ENCODE measurements around the gene SAMD11.
"Not testable (repeated sequence)": the region's sequence is repeated elsewhere in the genome, so short reads cannot be mapped to it uniquely, and the experiment has no call there.

- TF ChIP-seq POLR2A (IDR thresholded peaks at IDR 0.05; ENCODE audit: low read depth, low read length); BHLHE40 (IDR thresholded peaks at IDR 0.05; ENCODE audit: borderline replicate concordance in 1 of 2, low read depth in 2 of 2, low read length in 1 of 2); E2F4 (IDR thresholded peaks at IDR 0.05; ENCODE audit: low read depth, low read length); BCL3 (IDR thresholded peaks at IDR 0.05; ENCODE audit: borderline replicate concordance, insufficient read depth, low read depth, low read length, poor library complexity, severe bottlenecking); FOXM1 (IDR thresholded peaks at IDR 0.05; ENCODE audit: low read depth, low read length); GABPA (IDR thresholded peaks at IDR 0.05; ENCODE audit: low read depth); ZBTB33 (IDR thresholded peaks at IDR 0.05); SIN3A (IDR thresholded peaks at IDR 0.05; ENCODE audit: low read depth, low read length); RAD21 (IDR thresholded peaks at IDR 0.05; ENCODE audit: insufficient read depth, low read depth, low read length): not testable (repeated sequence)
- TF ChIP-seq, protein P1, sequence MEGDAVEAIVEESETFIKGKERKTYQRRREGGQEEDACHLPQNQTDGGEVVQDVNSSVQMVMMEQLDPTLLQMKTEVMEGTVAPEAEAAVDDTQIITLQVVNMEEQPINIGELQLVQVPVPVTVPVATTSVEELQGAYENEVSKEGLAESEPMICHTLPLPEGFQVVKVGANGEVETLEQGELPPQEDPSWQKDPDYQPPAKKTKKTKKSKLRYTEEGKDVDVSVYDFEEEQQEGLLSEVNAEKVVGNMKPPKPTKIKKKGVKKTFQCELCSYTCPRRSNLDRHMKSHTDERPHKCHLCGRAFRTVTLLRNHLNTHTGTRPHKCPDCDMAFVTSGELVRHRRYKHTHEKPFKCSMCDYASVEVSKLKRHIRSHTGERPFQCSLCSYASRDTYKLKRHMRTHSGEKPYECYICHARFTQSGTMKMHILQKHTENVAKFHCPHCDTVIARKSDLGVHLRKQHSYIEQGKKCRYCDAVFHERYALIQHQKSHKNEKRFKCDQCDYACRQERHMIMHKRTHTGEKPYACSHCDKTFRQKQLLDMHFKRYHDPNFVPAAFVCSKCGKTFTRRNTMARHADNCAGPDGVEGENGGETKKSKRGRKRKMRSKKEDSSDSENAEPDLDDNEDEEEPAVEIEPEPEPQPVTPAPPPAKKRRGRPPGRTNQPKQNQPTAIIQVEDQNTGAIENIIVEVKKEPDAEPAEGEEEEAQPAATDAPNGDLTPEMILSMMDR (IDR thresholded peaks at IDR 0.05 in 2 of 3, conservative IDR thresholded peaks at IDR 0.05 in 1 of 3; ENCODE audit: control insufficient read depth in 2 of 3, extremely low read depth in 1 of 3, insufficient read depth in 1 of 3, low read depth in 3 of 3, low read length in 3 of 3) = not testable (repeated sequence)
- TF ChIP-seq, protein P2, sequence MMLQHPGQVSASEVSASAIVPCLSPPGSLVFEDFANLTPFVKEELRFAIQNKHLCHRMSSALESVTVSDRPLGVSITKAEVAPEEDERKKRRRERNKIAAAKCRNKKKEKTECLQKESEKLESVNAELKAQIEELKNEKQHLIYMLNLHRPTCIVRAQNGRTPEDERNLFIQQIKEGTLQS (IDR thresholded peaks at IDR 0.05; ENCODE audit: borderline replicate concordance, extremely low read depth, low read depth, low read length) = not testable (repeated sequence)
- TF ChIP-seq, protein P3, sequence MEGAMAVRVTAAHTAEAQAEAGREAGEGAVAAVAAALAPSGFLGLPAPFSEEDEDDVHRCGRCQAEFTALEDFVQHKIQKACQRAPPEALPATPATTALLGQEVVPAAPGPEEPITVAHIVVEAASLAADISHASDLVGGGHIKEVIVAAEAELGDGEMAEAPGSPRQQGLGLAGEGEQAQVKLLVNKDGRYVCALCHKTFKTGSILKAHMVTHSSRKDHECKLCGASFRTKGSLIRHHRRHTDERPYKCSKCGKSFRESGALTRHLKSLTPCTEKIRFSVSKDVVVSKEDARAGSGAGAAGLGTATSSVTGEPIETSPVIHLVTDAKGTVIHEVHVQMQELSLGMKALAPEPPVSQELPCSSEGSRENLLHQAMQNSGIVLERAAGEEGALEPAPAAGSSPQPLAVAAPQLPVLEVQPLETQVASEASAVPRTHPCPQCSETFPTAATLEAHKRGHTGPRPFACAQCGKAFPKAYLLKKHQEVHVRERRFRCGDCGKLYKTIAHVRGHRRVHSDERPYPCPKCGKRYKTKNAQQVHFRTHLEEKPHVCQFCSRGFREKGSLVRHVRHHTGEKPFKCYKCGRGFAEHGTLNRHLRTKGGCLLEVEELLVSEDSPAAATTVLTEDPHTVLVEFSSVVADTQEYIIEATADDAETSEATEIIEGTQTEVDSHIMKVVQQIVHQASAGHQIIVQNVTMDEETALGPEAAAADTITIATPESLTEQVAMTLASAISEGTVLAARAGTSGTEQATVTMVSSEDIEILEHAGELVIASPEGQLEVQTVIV (IDR thresholded peaks at IDR 0.05; ENCODE audit: borderline replicate concordance, partially characterized antibody) = not testable (repeated sequence)
Measured at GRCh38 chr1:889774-890173, 33.9 kb upstream of the SAMD11 start.
